HG03571 (cell line): ENCODE data around the gene CTCFL.

Experiments used
- ATAC-seq: cut with Tn5 transposase; IDR thresholded peaks from one replicate; pipeline ENCODE4 v1.9.1; 2021; ENCODE audit not compliant: unreplicated experiment

CTCFL gene

DNA sequence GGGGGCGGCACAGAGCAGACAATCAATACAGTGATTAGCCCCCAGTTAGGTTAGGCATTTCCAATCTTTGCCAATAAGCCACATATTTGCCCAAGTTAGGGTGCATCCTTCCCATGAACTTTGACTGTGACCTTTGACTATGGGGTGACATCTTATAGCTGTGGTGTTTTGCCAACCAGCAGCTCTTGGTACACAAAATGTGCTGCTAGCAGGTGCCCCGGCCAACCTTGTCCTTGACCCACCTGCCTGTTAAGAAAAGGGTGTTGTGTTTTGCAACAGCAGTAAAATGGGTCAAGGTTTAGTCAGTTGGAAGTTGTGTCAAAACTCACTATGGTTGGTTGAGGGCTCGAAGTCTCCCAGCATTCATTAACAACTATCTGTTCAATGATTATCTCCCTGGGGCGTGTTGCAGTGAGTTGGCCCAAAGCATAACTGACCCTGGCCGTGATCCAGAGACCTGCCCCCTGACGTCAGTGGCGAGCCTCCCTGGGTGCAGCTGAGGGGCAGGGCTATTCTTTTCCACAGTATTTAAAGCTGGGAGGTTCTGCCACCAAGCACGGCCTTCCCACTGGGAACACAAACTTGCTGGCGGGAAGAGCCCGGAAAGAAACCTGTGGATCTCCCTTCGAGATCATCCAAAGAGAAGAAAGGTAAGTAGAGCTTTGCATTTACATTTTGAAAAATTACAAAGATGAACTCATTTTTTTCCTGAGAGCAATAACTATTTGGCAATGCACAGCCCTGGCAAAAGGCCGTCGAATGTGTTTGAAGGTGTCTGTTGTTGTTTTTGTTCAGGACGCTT lies 35.8 kb upstream of the CTCFL start, which contains the start of gene PCK1:
Gene PCK1 (plus strand): TSS at position 557 of the 802 bp plus-strand sequence. CDS start 302 bp downstream, outside the sequence.
- no peak for ATAC-seq

DNA sequence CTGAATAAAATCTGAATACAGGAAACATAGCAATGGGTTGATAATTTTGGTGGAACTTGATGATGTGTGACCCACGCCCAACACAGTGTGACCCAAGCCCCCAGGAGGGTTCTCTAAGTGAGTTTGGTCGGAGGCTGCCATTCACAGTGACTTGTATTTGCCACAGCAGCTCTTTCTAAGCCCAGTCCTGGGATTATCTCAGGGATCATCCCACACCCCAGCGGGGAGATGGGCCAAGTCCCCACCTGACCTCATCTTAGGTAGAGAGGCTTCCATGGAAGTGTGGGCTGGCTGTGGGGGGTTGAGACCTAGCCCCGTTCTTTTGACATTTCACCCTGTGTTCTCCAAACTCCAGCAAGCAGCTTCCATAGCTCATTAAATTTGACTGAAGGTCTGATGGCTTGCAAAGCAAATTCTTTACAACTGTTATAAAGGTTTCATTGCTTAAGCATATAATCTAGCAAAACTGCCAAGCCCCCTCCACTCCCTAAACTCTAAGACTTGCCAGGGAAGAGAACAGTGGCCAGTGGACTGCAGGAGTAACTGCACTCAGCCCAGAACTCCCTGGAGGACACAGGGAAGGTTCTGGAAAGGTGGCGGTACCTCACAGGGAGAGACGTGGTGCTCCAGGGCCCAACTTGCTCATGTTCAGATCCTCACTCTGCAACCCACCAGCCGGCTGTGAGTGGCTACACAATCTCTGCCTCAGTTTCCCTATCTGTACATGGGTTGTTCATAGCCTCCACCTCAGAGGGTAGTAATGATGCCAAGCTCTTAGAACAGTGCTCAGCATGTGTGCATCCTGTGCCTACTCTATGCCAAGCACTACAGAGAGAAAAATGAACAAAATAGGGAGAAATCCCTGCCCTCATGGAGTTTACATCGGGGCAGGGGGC lies 35.0 kb upstream of the CTCFL start:
- ATAC-seq, result no peak

DNA sequence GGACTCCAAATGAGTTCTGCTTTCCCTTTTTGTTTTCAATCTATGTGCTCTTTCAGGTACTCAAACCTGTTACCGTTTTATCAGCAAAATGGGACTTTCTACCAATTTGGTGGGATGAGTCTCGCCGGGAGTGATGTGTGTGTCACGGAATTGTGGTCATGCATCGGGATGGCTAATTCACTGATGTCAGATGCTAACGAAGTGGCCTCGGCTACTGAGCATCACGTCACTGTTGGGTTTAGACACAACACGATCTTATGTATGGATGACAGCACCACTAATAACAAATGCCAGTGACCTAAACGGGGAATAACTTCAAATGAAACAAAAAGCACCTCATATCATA lies 34.3 kb upstream of the CTCFL start:
- no peak for ATAC-seq

DNA sequence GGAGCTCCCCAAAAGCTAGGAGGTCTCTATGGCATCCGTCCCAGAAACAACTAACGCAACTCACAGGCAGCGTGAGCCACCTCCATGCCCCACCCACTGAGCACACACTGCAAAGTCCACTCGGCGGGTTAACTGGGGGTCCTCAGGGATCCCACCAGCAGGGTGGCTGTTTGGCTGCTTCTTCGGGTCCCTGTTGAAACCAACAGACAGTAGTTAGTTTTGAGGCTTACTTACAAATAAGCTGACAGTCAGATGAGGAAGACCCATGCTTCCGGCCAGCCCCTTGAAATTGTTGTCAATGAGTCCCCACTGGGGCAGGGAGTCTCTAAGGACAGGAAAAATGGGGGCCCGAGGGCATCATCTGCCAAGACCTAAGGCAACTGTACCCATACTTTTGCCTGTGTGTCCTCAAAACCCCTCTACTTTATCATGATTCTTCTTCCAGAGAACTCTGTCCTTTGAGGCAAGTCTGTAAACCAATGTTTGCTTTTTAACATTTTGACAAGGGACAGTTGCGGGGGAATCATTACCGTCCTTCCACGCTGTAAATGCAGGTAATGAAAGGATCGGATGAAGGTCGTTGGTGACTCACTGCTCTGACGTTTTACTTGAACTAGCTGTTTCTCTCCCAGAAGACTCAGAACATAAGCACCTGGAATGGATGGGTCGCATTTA lies 33.8 kb upstream of the CTCFL start:
- ATAC-seq, result no peak

DNA sequence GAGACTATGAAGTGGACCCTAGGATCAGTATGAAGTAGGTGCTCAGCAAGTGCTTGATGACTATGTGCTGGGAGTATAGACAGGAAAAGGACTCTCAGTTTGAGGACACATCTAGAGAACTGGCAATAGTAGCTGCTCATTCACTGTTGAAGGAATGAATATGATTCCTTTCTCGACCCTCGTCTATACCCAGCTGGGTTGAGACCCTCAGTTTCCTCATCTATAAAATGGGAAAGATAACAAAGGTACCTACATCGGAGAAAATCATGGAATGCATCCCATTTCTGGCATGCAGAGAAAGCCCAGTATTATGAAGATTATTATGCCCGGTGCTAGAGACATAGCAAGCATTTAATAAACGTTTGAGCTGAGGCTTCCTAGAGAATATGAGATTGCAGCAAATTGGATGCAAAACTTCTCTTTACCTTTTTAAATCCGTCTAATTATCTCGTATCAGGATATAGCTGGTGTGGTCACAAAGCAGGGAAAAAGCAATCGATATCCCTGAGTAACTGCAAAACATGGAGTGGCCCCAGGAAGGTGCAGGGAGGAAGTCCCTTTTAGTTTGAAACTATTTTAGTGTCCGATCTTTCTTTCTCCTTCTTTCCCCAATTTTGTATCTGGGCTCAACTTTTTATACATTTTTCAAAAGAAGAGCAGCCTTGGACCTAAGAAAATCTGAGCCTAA lies 33.1 kb upstream of the CTCFL start:
- no peak for ATAC-seq

DNA sequence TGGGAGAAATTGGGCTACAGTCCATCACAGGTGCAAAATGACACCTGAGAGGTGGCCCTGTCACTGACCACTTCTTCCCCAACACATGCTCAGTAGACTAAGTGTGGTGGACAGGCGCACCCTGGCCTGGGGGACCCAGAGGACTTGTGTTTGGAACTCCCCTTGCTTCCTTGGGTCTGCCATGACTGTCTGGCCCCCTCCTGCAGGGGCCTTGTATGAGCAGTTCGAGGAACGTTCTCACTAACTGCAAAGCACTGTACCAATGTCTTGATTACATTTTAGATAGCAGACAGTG lies 32.0 kb upstream of the CTCFL start:
- no peak for ATAC-seq

DNA sequence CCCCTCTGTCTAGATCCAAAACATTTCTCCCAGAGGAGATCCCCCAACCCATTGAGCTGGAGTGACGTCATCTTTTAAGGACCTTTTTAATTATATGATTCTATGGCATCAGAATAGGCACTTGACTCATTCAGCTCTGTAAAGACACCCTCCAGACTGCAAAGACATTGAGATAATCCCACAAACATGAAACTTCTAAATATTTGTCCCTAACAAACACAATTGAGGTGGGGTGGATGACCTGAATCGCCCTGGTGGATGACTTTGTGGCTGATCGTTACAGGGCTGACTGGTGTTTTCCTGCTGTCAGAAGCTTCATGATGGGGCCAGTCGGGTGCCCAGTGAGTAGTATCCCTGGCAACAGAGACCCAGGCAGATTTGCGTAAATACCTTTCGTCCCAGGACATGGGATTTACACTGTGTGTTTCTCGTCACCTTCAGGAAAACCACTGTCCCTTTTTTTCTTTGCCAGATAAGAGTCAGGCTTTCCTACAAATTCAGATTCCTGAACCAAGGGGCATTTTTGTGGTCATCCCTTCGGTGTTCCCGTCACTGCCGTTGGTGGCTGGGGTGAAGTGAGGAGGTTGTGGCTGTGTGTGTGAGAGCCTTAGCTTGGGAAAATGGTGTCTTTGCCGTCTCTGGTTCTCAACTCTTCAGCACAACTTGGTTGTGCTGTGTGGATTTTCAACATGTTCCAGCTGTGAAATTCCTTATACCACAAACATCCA lies 30.7 kb upstream of the CTCFL start:
- no peak for ATAC-seq

DNA sequence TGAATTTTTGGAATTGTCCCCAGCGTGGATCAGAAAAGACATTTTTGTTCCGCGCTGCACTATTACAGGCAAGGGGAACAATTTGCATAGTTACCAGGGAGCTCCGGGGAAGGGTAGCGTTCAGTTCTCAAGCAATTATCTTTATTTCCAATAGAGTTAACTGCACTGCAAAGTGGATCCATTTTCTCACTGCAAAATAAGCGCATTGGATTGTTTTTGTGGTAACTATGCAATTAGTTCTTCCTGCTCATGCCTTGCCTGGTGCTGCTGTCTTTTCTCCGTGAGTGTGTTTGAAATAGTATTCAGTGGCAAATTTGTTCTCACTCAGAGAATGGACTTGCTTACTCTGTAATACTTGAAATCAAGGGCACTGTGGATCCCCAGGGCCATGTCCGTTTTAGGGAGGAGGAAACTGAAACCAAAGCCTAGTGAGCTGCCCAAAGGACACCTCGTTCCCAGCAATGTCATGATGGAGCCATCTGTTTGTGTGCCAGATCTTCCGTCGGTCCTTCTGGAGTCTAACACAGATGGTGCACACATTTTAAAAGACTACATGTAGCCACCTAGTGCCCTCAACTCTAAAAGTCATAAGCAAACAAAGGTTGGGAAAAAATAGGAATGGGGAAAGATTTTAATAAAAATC lies 28.6 kb upstream of the CTCFL start:
- ATAC-seq, result no peak

DNA sequence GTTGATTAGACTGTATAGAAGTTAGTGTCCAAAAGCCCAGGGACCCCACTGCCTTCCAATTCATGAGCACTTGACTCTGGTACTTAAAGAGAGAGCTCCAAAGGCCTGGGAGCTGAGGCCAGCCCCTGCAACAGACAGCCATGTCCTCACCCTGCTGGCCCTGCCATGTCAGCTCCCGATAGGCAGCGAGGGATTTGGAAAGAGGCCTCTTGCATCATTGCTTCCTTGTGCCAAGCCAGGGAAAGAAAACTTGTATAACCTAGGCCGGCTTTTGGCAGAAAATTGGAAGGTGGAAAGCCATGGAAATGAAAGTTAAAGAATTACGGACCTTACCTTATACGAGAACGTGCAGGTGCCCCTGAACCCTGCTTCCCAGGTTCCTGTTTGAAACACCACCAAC lies 27.5 kb upstream of the CTCFL start:
- no peak for ATAC-seq

DNA sequence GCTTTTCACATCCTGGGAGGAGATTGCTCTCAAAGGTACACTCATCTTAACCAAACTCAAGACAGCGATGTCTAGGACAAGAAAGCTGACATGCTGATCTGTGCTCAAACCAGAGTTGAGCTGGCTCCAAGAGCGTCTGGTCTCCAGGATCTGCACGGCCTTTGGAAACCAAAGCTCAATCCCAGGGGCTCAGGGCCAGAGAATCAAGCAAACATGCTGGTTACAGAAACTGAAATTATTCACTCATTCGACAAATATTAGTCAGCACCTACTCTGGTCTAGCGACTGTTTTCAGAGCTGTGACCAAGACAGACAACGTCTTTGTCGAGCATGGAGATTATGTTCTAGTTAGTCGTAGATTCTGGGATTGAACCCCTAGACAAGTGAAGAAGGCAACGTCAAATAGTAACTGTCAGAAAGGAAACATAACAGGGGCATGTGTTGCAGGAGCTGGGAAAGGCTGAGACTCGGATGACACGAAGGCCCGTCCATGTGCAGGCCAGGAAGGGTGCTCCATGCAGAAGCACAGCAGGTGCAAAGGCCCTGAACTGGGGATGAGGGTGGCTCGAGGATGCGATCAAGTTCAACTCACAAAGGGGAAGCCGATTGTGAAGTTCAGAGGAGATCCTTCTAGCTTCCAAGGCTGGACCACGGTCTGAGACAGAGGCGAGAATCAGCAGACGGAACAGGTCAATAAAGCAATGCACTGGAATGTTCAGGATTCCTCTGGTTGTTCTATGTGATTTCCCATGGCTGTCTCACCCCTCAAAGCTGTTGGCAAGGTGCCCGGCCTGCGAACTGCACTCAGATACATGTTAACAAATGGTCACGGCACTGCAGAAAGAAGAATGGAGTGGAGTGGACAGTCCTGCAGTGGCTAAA lies 23.5 kb upstream of the CTCFL start:
- ATAC-seq, result no peak

DNA sequence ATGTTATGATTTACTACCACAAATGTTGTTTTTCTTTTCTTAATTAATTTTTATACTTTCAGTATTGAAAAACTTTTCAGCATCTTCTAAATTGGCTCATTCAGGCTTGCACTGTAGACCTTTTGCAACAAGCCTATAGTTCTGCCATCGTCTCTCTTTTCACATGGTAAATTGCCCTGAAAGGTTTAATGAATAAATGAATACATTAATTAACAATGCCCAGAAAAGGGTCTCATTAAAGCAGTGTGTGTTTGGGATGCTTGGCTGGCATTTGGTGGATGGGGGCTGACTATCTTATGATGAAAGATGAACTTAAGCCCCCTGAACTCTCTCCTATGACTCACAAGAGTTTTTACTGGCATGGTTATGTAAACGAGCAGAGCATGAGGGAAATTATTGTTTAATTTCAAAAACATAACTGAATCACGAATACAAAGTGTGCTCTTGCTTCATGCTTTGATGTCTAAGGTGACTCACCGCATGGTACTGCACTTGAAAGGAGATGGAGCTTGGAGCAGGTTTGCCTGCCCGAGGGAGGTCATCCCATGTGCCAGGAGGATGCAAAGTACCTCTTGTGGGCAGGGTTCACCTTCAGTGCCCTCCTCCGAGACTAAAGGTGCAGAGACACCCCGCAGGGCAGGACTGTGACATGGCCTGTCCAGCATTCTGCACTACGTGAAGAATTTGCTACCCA lies 22.2 kb upstream of the CTCFL start:
- no peak for ATAC-seq

DNA sequence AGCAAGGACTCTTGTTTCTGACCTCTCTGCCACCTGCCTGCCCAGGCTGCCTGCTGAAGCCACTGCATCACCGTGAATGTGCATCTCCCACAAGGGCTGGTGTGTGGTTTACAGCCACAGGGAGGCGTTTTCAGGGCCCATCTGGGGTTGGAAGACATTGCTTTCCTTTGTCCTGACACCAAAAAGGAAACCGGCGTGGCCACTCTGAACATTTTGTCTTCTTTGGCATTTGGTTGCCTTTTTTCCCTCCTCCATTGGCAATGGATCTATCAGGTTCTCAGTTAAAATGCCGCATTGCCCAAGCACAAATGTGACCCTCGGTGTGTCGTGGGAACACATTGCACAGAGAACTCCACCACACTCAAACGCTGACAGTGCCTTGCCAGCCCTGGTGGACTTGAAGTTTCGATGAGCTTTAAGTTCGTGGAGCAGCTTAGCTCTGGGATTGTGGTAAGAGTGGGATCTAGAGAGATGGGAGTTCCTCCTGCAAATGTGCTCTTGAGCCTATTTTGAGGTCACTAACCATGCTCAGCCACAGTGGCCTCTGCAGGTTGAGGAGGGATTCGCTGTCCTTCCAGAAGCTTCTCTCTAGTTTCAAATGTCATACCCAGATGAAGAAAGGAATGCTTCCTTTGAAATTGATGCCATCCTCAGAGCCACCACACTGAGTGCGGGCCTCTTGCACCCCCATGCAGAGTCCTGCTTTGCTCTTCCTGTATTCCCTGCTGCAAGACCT lies 21.2 kb upstream of the CTCFL start:
- no peak for ATAC-seq

DNA sequence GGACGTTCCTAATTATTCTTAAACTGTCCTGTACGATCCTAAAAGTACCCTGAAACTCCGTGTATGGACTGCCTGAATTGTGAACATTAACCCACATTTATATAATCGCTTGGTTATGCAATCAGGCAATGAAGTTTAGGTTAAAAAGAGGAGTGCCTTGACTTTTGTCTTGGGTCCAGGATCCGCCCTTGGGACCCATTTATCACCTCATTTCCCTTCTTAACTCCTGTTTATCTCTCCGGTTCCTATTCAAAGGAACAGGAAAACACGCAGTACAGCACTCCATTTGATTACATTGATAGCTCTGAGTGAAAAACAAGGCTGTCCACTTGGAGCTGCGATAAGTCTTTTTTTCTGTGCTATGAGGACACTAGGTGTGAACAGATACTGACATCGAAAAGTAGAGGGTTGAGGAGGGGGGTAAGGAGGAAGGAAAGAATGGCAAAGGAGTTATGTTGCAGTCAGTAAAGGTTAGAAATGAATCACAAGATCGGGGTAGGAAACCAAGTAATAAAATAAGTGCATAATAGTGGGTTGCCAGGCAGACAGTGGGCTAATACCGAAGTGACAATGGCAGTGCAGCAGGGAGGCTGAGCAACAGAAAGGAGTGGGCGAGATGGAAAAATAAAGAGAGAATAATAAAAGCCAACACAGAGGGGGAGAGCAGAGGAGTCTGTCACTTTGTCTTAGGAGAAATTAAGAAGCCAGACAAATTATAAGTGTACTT lies 20.1 kb upstream of the CTCFL start:
- ATAC-seq, result no peak

DNA sequence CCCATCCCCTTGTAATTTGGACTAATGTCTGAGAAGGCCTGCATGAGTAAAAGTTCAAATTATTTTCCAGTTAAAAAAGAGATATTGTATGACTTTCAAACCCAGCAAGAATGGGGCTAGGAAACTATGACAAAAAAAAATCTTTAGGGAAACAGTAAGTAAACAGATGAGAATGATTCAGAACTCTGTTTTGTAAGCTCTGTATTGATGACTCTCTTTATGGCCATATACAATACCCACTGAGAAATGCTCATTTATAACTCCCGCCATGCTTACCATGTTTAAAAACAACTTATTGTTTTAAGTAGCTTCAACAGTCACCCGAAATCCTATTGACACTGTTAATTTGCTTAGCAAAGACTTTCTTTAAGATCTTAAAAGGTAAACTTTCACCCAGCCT lies 18.8 kb upstream of the CTCFL start:
- no peak for ATAC-seq

DNA sequence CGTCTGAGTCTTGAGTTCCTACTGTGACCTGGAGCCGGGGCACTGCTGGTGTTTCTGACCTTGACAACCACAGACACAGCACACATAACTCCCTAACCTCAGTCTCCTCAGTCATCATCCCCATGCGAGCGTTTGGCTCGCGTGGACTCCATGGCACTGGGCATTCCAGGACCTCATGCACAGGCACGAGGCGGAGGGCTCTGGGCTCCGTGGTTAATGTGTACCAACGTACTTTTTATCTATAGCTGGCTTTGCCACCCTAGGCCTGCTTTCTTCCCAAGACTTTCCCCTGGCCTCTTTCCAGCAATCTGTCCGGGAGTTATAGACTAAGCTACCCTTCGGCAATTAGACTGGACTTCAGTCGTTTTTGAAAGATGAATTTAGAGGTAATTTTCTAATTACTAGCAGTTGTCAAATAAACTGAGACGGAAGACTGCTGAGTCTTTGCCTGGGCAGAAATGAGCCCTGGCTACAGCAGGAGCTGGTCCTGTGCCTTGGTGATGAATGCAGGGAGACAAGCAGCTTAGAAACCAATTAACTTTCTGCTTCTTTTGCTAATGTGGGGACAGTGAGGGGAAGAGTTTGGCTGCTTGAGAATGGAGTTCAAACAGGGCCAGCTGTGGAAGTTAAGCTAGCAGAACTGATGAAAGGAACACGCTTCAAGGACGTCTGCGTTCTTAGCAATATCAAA lies 16.1 kb upstream of the CTCFL start:
- no peak for ATAC-seq

DNA sequence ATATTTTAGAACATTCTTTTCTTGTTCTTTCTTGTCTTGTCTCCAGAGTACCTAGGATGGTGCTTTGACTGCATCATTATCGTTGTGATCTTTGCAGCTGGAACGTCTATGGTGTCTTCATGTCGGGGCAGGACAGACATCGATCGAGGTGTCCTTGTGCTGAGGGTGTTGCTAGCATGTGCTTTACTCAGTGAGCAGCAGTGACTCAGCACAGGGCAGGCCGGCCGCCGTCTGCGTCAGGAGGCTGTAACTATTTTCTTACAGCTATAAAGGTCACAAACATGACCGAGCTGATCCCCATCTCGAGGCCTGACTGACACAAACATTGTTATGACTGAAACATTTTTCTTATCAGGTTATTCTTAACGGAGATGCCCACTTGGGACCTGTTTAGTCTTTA lies 14.9 kb upstream of the CTCFL start:
- ATAC-seq, result no peak

DNA sequence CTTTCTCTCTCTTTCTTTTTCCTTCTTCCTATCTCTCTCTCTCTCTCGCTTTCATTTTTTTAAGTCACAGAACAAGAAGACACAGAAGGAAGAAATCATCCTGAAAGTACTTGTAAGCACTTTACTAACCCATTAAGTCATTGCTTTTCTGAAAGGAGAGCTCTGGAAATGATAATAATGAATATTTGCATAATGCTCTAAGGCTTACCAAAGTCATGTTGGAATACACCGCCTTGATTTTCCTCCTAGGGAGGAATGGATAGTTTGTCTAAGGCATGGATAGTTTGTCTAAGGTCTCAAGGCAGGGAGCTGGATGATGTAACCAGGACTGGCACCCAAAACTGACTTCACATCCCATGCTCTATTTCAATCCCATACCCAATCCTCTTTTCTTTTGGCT lies 12.9 kb upstream of the CTCFL start:
- no peak for ATAC-seq
